Natural killer cell treated with Interleukin-12 subunit alpha and Interleukin-12 subunit beta and Interleukin-15 and Interleukin-18, amount 100 ng/mL, for 72 hours (primary cell): ENCODE measurements around the gene PTTG1IP2. TPM values are rescaled to one million over a fixed set of nuclear protein-coding genes. Genes with fewer than 3 reads are reported as not detected.

Experiments
- ATAC-seq, 2 donors: fragments of 150-1000 bp; cut with Tn5 transposase in 1 of 2; sonication (Bioruptor Pico), chemical (Tn5 transposase) in 1 of 2; 2 replicates each; pipeline ENCODE4 v1.10.0; 2021
- DNase-seq: peaks from one replicate; pipeline ENCODE4 v3.0.0; 2022; ENCODE audit warnings: low spot score
- H3K27ac Mint-ChIP-seq, 2 donors: 1 replicate in 1 of 2; 2 replicates in 1 of 2; pipeline ENCODE4 v1.8.0; 2022; ENCODE audit warnings: mixed read lengths in 2 of 2, mild to moderate bottlenecking in 1 of 2, moderate library complexity in 1 of 2
- H3K27me3 Mint-ChIP-seq, 2 donors: 1 replicate in 1 of 2; 2 replicates in 1 of 2; pipeline ENCODE4 v1.8.0; 2022; ENCODE audit warnings: mixed read lengths in 2 of 2
- H3K36me3 Mint-ChIP-seq: one replicate; pipeline ENCODE4 v1.8.0; 2022; ENCODE audit warnings: mixed read lengths
- H3K4me1 Mint-ChIP-seq, 2 donors: 1 replicate in 1 of 2; 2 replicates in 1 of 2; pipeline ENCODE4 v1.8.0; 2022; ENCODE audit warnings: low read depth in 2 of 2, mixed read lengths in 2 of 2, mild to moderate bottlenecking in 1 of 2
- H3K4me3 Mint-ChIP-seq: one replicate; pipeline ENCODE4 v1.8.0; 2022; ENCODE audit warnings: mixed read lengths
- H3K9me3 Mint-ChIP-seq: 2 replicates; pipeline ENCODE4 v1.8.0; 2022; ENCODE audit warnings: mixed read lengths
- total RNA-seq, 2 donors: library from RNA; stranded (reverse); gene quantifications; one replicate each; pipeline ENCODE4 v1.2.3, GENCODE V29; 2022

PTTG1IP2 gene
- total RNA-seq, 2 donors from 2014 or later = not detected

GRCh38 chr7:90552521-90552920 is 83.1 kb downstream of the PTTG1IP2 start:
- DNase-seq = no peak
- Mint-ChIP-seq H3K36me3 (no peaks in the 10 kb centered on the region), H3K9me3 (peaks cover 5% of the 10 kb centered on the region), H3K27me3 (no peaks in the 10 kb centered on the region), H3K27ac (no peak overlapping the region), H3K4me1 (no peaks in the 10 kb centered on the region), H3K4me3 (no peak overlapping the region)
- ATAC-seq = no peak

- Mint-ChIP-seq H3K36me3 (no peaks in the 10 kb centered on the region), H3K27me3 (no peaks in the 10 kb centered on the region), H3K4me1 (no peaks in the 10 kb centered on the region), H3K27ac (no peak overlapping the region), H3K9me3 (peaks cover 3% of the 10 kb centered on the region), H3K4me3 (no peak overlapping the region)
- DNase-seq (no peak), ATAC-seq (no peak)
Observed at GRCh38 chr7:90560730-90561129, 91.3 kb downstream of the PTTG1IP2 start.

Other genes with a start within 250 kb of the PTTG1IP2 start
- gene CFAP69, start 224.5 kb upstream of the PTTG1IP2 start, total RNA-seq = under 1 TPM; 0.21 to 0.33 TPM
- gene FAM237B, start 148.3 kb upstream of the PTTG1IP2 start, total RNA-seq = not detected
- 10 to 100 TPM; 17.9 to 28.9 TPM for gene GTPBP10, start 122.9 kb upstream of the PTTG1IP2 start, total RNA-seq
- 1 to 10 TPM; 4.4 to 5.2 TPM for gene CLDN12, start 66.2 kb upstream of the PTTG1IP2 start, total RNA-seq
- gene CDK14, start 126.7 kb downstream of the PTTG1IP2 start, total RNA-seq = 1 to 10 TPM in 1 of 2 donors, under 1 TPM in 1; 0.76 to 2.8 TPM